SKM-1 treated with dmso at 0.1 percent for 144 hours (cell line): Measurements from ENCODE around the gene VCL.

Experiments used
- DNase-seq: peaks from one replicate; lab custom pipeline; 2025; ENCODE audit not compliant: unreplicated experiment; lab: John Stamatoyannopoulos, UW

The VCL gene

DNA sequence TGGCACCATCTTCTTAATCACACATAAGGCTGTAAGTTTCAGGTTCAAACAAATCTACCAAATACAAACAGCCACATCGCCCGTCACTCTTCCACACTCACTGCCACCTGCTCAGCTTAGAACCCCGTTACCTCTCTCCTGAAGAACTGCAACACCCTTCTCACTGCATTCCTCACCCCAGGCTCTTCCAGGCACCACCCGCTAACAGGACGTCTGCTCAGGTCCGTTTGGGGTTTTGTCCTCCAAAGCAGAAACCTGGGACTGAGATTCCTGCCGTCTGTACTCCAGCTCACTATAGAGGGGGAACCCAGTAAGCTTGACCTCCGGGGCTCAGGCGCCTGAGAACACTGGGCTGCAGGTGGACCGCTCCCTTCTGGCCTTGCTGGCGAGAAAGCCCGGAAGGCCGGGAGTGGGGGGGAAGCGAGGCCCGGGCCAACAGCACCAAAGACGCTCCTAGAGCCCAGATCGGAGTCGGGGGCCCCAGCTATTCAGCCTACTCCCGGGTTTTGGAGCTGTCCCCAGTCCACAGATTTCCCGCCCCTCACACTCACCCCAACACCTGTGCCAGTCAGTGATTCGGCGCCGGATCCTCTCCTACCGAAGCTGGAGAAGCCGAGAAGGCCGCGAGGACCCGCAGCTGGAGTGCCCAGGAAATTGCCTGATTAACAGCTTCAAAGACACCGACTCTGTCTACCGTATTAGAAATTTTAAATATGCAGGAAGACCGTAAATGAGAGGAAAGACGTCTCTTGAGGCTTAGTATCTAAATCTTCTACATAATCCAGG lies 152.5 kb downstream of the VCL start, which contains the start of gene AP3M1:
Gene AP3M1, minus strand, starts transcription at position 625 of the 786 bp plus-strand sequence. CDS start 12,449 bp downstream, outside the sequence.
- DNase-seq: no peak

DNA sequence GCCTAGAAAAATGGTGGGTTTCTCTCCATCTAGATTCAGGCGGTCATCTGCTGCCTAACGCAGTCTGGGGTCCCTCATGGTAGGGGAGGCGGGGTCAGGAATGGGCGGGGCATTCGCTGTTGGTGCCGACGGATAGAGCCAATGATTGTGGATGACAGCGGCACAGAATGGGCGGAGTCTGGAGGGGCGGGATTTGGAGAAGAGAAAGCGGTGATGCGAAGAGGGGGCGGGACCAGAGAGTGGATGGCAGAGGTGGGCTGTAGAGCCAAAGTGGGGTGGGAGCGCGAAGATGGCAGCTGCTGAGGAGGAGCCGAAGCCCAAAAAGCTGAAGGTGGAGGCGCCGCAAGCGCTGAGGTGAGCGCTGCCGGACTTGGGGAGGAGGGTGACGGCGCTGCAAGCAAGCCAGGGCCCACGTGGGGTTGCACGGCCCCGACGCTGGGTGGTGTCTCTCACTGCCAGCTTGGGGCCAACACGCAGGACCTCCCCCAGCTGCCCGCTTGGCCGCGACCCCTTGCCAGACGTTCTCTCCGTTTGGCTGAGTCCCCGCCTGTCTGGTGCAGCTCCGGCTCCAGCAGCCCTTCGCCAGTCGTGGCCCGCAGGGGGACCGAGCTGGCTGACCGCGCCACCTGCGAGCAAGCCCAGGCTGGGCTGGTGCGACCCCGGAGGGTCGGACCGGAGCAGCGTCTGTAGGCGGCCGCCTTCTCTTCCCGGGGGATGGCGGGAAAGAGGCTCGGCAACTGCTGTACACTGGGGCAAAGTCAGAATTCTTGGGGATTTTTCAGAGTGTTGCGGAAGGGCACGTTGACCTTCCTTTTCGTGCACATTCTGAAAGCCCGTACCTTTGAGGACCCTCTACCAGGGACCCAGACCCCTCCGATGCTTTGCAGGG lies 153.3 kb downstream of the VCL start, which contains the start of gene ADK:
Gene ADK, plus strand, starts transcription at position 232 of the 889 bp plus-strand sequence. Its CDS starts 58 bp downstream, at position 290.
- peak; percentile 96 for DNase-seq

DNA sequence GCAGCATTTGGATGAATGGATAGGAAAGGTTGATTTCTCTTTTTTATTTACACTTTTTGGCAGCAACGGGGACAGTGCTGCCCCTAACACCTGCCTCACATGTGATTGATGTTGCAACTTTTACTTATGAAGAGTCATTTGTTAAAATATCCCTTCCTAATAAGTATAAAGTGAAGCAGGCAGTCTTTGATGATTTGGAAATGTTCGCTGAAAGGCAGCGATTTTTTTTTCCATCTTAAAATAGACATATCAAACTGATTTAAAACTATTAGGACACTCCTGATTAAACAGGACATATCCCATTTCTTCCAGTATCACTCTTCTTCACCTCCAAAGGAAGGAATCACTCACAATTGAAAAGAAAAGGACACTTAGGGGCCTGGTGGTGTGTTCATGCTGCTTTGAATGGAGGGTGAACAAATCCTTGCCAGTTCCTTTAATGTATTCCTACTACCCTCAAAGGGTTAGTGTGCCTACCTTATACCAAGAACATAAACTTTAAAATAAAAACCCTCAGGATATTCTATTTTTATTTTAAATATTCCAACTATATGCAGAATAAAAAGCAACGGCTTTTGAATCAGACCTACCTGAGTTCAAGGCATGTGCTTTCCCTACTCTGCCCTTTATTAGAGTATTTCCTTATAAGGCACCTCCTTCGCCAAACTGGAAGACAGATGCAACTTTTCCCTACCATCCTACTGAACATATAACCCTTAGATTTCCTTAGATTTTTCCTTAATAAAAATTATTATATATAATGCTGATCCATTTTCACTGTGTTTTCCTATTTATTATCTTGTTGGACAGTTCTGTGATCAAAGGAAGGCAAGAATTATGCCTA lies 154.2 kb downstream of the VCL start:
- no peak for DNase-seq

DNA sequence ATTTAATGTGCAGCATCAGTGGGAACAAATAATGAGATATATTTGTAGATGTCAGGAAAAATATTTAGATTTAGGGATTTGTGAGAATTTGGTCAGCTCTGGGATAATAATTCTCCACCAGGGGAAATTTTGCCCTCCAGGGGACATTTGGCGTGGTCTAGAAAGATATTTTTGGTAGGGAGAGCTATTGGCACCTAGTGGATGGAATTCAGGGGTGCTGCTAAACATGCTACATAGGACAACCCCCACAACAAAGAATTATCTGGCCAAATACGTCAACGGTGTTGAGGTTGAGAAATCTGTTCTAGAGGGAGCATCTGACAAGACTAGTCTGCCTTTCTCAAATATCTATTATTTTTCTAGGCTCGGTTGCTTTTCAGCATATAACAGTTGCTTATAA lies 155.2 kb downstream of the VCL start:
- no peak for DNase-seq

DNA sequence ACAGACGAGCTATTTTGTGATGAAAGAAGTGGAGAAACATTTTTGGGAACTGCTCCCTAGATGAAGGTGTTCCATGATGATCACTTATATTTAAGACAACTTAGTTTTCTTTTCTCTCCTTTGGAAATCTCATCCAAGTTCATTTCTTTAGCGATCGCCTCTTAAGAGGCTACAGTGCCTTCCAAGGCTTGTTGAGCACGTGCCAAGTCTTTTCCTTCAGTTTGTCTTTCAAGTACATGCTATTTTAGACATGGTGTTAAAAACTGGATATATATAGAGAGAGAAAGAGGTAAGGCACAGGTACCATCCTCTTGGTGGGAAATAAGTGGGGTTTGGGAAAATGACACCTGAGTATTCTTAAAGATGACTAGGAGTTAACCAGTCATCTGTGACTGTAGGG lies 155.8 kb downstream of the VCL start:
- DNase-seq: no peak

DNA sequence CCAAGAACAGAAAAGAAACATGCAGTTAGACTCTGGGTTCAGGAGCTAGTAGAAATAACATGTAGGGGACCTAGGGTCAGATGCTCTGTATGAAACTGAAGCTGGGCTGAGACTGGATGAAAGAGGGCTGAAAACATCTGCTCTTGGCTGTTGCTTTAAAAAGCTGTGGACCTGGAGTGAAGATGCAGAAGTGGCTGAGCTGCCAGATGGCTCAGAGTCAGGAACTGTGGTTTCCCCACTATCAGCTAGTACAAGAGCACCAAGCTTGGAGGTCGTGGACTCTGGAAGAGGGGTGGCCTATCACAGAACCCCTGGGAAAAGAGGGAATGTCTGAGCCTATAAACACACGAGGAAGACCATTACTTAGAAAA lies 159.0 kb downstream of the VCL start:
- peak; percentile 27 for DNase-seq

DNA sequence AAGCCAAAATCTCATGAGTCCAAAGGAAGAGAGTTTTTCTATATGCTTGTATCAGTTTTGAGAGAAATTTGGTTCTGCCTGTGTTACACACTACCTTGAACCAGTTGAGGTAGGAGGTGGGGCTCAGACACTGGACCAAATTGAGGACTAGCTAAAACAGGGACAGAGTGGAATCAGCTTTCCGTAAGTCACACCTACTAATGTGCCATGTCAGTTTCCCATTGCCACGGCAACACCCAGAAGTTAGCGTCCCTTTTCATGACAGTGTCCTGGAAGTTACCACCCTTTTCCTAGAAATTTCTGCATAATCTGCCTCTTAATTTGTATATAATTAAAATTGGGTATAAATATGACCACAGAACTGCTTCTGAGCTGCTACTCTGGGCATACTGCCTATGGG lies 162.1 kb downstream of the VCL start:
- DNase-seq: no peak

DNA sequence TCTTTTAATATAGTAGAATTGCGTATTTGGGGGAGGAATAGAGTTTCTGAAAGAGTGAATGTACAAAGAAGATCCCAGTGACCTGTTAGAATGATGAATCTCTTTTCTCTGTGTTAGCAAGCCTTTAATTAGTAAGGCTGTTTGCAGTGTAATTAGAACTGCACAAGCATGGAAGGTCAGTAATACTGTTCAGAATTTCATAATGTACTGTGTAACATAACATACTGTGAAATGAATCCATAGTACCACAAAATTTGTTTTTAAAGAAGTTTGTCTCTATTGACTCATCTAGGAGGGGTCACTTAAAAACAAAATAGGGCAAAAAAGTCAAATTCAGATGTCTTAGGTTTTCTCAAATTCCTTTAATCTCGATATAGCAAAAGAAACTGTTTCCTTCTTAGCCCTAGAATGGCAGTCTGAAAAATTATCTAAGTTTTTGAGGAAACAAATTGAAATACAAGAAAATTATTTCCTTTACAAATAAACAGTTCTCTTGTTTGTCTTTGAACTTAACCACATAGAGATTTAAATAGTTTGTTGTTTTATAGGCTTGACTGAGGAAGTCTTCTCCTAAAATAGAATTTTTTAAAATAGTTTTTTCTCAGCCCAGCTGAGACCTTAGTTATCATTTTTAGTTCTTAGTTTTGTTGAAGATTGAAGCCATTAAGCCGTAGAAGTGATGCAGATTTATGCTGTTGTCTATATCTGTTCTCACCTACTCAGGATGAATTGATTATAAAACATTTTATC lies 165.6 kb downstream of the VCL start:
- DNase-seq: no peak

DNA sequence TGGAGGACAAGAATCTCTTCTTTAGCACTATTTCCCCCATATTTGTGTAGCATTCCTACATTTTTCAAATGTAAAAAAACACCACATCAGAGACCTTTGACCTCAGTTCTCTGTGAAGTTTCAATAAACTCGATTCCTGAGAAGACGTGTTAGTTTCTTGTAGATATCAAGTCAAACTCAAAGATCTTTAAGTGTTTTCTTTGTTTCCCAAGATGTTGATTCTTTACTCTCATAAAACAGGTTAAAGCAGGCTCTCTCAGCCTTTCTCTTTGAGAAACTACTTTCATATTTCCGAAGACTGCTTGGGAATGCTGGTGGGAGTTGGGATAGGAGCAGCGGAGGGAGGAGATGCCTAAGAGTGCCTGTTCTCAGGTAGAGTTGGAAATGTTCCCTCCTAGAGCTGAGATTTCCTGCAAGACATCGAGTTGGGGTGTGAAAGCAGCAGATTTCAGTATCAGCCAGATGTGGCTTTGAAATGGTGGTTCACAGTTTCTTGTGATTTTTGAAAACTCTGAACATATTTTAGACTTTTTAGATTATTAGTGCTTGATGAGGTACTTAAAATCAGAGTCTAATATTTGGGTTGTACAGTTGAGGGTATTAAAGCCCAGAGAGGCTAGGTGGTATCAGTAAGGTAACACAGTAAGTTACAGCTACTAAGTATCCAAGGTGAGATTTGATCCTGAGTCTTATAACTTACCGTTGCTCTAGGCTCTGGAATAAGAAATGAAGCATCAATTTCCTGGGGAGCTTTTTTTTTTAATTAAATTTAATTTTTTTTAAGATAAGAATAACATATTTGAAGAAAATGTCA lies 167.0 kb downstream of the VCL start:
- DNase-seq: no peak

DNA sequence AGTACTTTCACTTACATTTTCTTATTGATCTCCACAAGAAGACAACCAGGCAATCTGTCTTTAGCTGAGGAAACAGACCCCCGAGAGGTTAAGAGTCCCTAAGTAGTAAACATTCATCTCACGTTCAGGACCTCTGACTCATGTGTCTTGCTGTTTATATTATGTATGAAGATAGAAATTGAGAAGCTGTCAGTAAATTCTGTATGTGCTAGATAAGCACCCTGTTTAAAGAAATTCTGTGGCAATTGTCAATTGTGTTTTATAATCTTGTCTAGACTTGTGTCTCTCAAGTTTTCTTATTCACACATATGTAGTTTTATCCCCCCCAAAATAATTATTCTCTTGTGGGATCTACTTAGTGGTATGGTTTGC lies 167.6 kb downstream of the VCL start:
- no peak for DNase-seq

DNA sequence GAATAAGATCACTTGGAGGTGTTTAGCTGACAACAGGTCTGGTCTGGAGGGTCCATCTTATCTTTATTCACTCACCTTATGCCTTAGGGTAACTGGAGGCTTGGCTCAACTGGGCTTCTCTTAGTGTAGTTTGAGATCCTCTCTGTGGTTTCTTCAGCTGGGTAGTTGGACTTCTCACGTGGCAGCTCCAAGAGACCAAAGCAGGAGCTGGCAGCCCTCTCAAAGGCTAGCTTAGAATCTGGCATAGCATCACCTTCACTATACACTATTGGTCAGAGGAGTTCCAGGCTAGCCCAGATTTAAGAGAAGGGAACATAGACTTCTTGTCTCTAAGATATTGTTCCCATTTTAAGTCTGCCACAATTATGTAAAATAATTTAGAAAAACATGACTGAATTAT lies 169.5 kb downstream of the VCL start:
- DNase-seq: no peak
